GM12801 (cell line): ENCODE measurements around the gene CBX2.

Experiments
- TF ChIP-seq, protein P1 (sequence below): IDR thresholded peaks from one replicate; pipeline ENCODE4 v1.5.1; 2011; ENCODE audit warnings: control low read depth; ENCODE audit not compliant: insufficient read length; ENCODE audit errors: extremely low read depth

The CBX2 gene

GRCh38 chr17:79777120-79777893 lies 641 bp upstream of the CBX2 start:
- TF ChIP-seq, protein P1, sequence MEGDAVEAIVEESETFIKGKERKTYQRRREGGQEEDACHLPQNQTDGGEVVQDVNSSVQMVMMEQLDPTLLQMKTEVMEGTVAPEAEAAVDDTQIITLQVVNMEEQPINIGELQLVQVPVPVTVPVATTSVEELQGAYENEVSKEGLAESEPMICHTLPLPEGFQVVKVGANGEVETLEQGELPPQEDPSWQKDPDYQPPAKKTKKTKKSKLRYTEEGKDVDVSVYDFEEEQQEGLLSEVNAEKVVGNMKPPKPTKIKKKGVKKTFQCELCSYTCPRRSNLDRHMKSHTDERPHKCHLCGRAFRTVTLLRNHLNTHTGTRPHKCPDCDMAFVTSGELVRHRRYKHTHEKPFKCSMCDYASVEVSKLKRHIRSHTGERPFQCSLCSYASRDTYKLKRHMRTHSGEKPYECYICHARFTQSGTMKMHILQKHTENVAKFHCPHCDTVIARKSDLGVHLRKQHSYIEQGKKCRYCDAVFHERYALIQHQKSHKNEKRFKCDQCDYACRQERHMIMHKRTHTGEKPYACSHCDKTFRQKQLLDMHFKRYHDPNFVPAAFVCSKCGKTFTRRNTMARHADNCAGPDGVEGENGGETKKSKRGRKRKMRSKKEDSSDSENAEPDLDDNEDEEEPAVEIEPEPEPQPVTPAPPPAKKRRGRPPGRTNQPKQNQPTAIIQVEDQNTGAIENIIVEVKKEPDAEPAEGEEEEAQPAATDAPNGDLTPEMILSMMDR, result no peak

- TF ChIP-seq, protein P1, result no peak
Measured at GRCh38 chr17:79778504-79779083, 646 bp downstream of the CBX2 start.

DNA sequence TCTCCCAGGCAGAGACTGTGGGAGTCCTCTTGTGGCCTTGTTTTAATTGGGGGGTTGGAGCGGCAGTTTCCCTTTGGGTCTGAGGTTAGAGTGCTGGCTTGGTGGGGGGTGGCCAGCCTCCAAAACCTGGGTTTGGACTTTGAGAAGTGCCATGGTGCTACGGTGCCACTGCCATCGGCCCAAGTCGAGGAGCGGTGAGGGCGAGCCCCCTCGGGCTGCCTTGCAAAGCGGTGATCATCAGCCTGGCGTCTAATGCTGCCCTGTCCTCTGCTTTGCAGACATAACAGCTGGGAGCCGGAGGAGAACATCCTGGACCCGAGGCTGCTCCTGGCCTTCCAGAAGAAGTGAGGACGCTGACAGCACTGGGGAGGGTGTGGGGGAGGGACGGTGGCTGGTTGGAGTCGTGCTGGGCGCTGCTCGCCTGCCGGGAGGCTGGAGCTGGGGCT lies 1.2 kb downstream of the CBX2 start:
- TF ChIP-seq, protein P1, result no peak

DNA sequence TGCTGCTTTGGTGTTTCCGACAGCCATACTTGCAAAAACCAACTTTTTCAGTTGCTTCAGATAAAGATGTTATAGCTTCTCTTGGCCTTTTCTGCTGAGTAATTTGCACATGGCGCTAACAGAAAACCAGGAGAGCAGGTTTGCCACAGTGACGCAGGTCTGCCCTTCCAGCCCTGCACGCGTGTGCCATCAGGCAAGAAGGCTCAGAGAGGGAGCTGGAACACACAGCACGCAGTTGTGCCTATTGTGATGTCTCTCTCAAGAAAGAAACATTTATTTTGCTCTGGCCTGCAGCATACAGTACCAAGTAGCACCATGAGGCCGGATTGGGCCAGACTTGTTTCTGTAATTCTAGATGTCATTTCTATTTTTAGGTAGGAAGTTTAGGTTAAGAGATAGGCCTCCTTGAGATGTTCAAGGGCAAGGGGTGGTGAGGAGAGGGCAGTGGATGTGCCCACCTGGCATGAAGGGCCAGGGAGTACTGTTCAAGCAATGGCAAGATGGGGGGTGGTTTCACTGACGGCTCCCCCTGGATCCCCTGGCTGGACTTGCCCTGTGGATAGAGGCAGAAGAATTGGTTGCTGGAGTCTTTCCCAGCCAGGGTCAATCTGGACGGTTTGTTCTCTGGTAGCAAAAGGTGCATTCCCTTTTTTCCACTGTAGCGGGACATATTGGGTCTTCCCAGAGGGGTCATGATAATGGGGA lies 1.9 kb downstream of the CBX2 start:
- TF ChIP-seq, protein P1, result no peak

- TF ChIP-seq, protein P1, result no peak
Measured at GRCh38 chr17:79781012-79781650, 3.2 kb downstream of the CBX2 start.

DNA sequence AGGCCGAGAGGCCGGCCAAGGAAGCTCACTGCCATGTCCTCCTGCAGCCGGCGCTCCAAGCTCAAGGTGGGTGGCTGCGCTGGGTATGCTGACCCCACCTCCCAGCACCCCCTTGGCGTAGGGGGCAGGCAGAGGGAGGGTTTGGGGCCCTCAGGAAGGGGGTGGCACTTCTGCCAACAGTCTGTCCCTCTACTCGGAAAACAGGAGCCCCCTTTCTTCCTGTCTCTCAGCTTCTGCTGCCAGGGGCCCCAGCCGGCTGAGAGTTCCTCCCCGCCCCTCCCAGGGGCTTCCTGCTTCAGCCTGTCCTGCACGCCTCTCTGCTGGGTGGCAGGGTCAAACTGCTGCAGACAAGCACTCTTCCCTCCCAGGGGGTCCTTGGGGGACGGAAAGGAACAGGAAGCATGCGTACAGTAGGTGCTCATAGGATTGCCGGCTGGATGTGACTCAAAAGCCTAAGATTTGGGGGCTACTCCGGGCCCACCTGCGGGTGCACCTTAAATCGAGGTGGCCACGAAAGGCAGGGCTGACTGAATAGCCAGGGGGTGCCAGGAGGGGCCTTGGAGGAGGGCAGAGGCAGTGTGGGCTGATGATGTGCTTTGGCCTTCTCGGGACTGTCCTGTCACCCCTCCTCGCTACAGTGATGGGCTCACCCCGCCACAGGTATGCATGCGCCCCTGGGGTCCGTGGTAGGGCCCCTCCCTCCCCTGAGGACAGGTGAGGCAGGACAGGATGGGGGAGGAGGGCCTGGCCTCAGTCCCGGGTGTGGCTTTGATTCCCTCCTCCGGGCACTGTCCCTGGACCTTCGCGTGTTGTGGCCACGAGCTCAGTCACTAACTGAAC lies 4.0 kb downstream of the CBX2 start:
- TF ChIP-seq, protein P1, result no peak
